H1 (cell line): ENCODE results near the gene CAPG. TPM values are rescaled to one million over a fixed set of nuclear protein-coding genes. Genes with fewer than 3 reads are reported as not detected.
A peak's percentile ranks its signal among the peaks of the same experiment; 100 is the strongest.

Source experiments
- BACH1 ChIP-seq: IDR thresholded peaks from 2 replicates; pipeline ENCODE4 v1.6.1; 2012; ENCODE audit warnings: low read length, improper control_type of control experiment
- CTCF ChIP-seq, 3 experiments: IDR thresholded peaks; 1 replicate in 2 of 3; 2 replicates in 1 of 3; pipeline versions ENCODE4 v1.5.1 to v1.6.1; 2011; ENCODE audit warnings: low read length in 3 of 3, mild to moderate bottlenecking in 3 of 3, inconsistent platforms in 2 of 3, low read depth in 1 of 3, moderate library complexity in 1 of 3; ENCODE audit not compliant: insufficient read depth in 1 of 3; ENCODE audit errors: control extremely low read depth in 1 of 3
- E2F6 ChIP-seq: IDR thresholded peaks from 2 replicates; pipeline ENCODE4 v1.6.1; 2012; ENCODE audit warnings: inconsistent platforms
- EGR1 ChIP-seq: IDR thresholded peaks from 2 replicates; pipeline ENCODE4 v1.6.1; 2011; ENCODE audit warnings: low read depth, low read length, borderline replicate concordance
- EP300 ChIP-seq, 2 experiments: IDR thresholded peaks; 1 replicate in 1 of 2; 2 replicates in 1 of 2; pipeline ENCODE4 v1.6.1; 2011 to 2012; ENCODE audit warnings: low read depth in 2 of 2, low read length in 2 of 2, mild to moderate bottlenecking in 2 of 2, borderline replicate concordance in 1 of 2, inconsistent platforms in 1 of 2, moderate library complexity in 1 of 2
- GABPA ChIP-seq: IDR thresholded peaks from 2 replicates; pipeline ENCODE4 v1.6.1; 2011; ENCODE audit warnings: mild to moderate bottlenecking, low read length, moderate library complexity, borderline replicate concordance; ENCODE audit not compliant: insufficient read depth
- MAFK ChIP-seq: IDR thresholded peaks from 2 replicates; pipeline ENCODE4 v1.6.1; 2012; ENCODE audit warnings: low read depth, mild to moderate bottlenecking, improper control_type of control experiment, low read length
- POLR2A ChIP-seq, 2 experiments: IDR thresholded peaks; 1 replicate in 1 of 2; 2 replicates in 1 of 2; pipeline ENCODE4 v1.6.1; 2011; ENCODE audit warnings: low read depth in 2 of 2, low read length in 2 of 2, mild to moderate bottlenecking in 2 of 2; ENCODE audit errors: control extremely low read depth in 1 of 2
- SIX5 ChIP-seq: IDR thresholded peaks from 2 replicates; pipeline ENCODE4 v1.6.1; 2011; ENCODE audit warnings: mild to moderate bottlenecking, low read depth, low read length
- SP2 ChIP-seq: IDR thresholded peaks from 2 replicates; pipeline ENCODE4 v1.6.1; 2012; ENCODE audit warnings: mild to moderate bottlenecking, low read length, inconsistent platforms
- polyA plus RNA-seq, 7 experiments: library from polyadenylated mRNA; depleted of rRNA in 3 of 7; stranded (reverse) in 5 of 7; unstranded in 2 of 7; fragments of >200 nt in 5 of 7; fragments of 200-250 nt in 2 of 7; gene quantifications; 1 replicate in 5 of 7; 2 replicates in 1 of 7; 4 replicates in 1 of 7; pipeline versions ENCODE4 v1.2.1 to v1.2.3, GENCODE V29; 2011 to 2013; ENCODE audit warnings: missing spikeins in 2 of 7, mixed read lengths in 2 of 7
- total RNA-seq: library from RNA; stranded (reverse); fragmentation: NEBNext Ultra II Directional; extraction: Animal tissue kit (Norgen Biotek cat#: 25700); gene quantifications from 2 replicates; pipeline ENCODE4 v1.2.1, GENCODE V29; 2021
- TF ChIP-seq, protein P1 (sequence below): IDR thresholded peaks from 2 replicates; pipeline ENCODE4 v1.6.1; 2011; ENCODE audit warnings: low read length, improper control_type of control experiment

CAPG gene
- total and polyA plus RNA-seq, 2 of the 8 experiments (the other 6 are each of a cell fraction or from before 2014, with no cell fraction given): 80.5 to 89.0 TPM

- TF ChIP-seq CTCF (IDR thresholded peaks at IDR 0.05; ENCODE audit: control extremely low read depth in 1 of 3, insufficient read depth in 1 of 3, low read depth in 1 of 3, low read length in 3 of 3) (no peak), EGR1 (peak; percentile 70; the same call in 1 of the 2 replicates), SP2 (no peak), E2F6 (peak; percentile 24; the same call in 1 of the 2 replicates), MAFK (peak; percentile 80; the same call in 1 of the 2 replicates), SIX5 (no peak), BACH1 (peak; percentile 55; the same call in 1 of the 2 replicates), GABPA (peak; percentile 57; the same call in 1 of the 2 replicates), POLR2A (IDR thresholded peaks at IDR 0.05; ENCODE audit: control extremely low read depth in 1 of 2, low read depth in 2 of 2, low read length in 2 of 2) (peak in 1 of 2 experiments; percentile 80; a peak in 2 of 3 replicates), EP300 (IDR thresholded peaks at IDR 0.05; ENCODE audit: borderline replicate concordance in 1 of 2, low read depth in 2 of 2, low read length in 2 of 2) (peak in 1 of 2 experiments; percentile 39; a peak in 1 of 3 replicates)
- TF ChIP-seq, protein P1, sequence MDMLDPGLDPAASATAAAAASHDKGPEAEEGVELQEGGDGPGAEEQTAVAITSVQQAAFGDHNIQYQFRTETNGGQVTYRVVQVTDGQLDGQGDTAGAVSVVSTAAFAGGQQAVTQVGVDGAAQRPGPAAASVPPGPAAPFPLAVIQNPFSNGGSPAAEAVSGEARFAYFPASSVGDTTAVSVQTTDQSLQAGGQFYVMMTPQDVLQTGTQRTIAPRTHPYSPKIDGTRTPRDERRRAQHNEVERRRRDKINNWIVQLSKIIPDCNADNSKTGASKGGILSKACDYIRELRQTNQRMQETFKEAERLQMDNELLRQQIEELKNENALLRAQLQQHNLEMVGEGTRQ: peak; percentile 59; the same call in 1 of the 2 replicates
Measured at GRCh38 chr2:85437488-85438200, 27.5 kb upstream of the CAPG start (continued).
